H1 (cell line): Measurements from ENCODE around the gene THEMIS. TPM values are rescaled to one million over a fixed set of nuclear protein-coding genes. Genes with fewer than 3 reads are reported as not detected.

Experiments
- CTCF ChIA-PET: fragments of 300-600 bp; sonication (Branson Sonifier 250); formaldehyde crosslinking; loops from one replicate; lab custom pipeline; 2021; ENCODE audit not compliant: partially characterized antibody; lab: Charles Lee
- POLR2A ChIA-PET: fragments of 300-600 bp; sonication (Branson Sonifier 250); formaldehyde crosslinking; loops from one replicate; lab custom pipeline; 2021; ENCODE audit warnings: inconsistent platforms; ENCODE audit not compliant: partially characterized antibody; lab: Charles Lee
- DNase-seq, 2 experiments: peaks; one replicate each; pipeline versions ENCODE4 v3.0.0 to v3.0.0-alpha.2; 2010 to 2022; ENCODE audit warnings: low spot score in 2 of 2, low read depth in 1 of 2, mixed read lengths in 1 of 2
- FAIRE-seq: peaks from 2 replicates; lab custom pipeline; 2011; peaks lifted over from hg19 to GRCh38; lab: Jason Lieb, UNC
- H2AFZ ChIP-seq: 2 replicates; pipeline ENCODE4 v1.8.1; 2012; ENCODE audit warnings: low read length, inconsistent platforms
- H2AK5ac ChIP-seq: 2 replicates; pipeline ENCODE4 v1.6.1; 2013; ENCODE audit warnings: low read depth, low read length
- H2BK120ac ChIP-seq: replicated peaks from 2 replicates; pipeline ENCODE3; 2013; ENCODE audit warnings: low read depth, low read length, inconsistent platforms
- H2BK12ac ChIP-seq: 2 replicates; pipeline ENCODE4 v1.6.1; 2013; ENCODE audit warnings: low read depth, low read length
- H2BK15ac ChIP-seq: 2 replicates; pipeline ENCODE4 v1.6.1; 2013; ENCODE audit warnings: low read length
- H2BK20ac ChIP-seq: 2 replicates; pipeline ENCODE4 v1.6.1; 2013; ENCODE audit warnings: low read length
- H2BK5ac ChIP-seq: 2 replicates; pipeline ENCODE4 v1.6.1; 2013; ENCODE audit warnings: low read depth, low read length
- H3K14ac ChIP-seq: 2 replicates; pipeline ENCODE4 v1.6.1; 2013; ENCODE audit warnings: inconsistent platforms; ENCODE audit not compliant: insufficient read length
- H3K18ac ChIP-seq: 2 replicates; pipeline ENCODE4 v1.6.1; 2013; ENCODE audit warnings: low read length; ENCODE audit errors: extremely low read depth
- H3K23ac ChIP-seq: 2 replicates; pipeline ENCODE4 v1.6.1; 2013; ENCODE audit warnings: inconsistent platforms; ENCODE audit not compliant: insufficient read length
- H3K23me2 ChIP-seq: 2 replicates; pipeline ENCODE4 v1.6.1; 2013; ENCODE audit warnings: low read depth, low read length
- H3K27ac ChIP-seq: 2 replicates; pipeline ENCODE4 v1.6.1; 2011; ENCODE audit warnings: low read depth, low read length, inconsistent platforms
- H3K27me3 ChIP-seq, 4 experiments: replicated peaks in 1 of 4; 1 replicate in 1 of 4; 2 replicates in 3 of 4; pipeline versions ENCODE4 v1.6.1 to v1.8.1; 2011 to 2013; ENCODE audit warnings: low read length in 3 of 4, mild to moderate bottlenecking in 3 of 4, inconsistent platforms in 2 of 4, mixed read lengths in 2 of 4, moderate library complexity in 1 of 4; ENCODE audit not compliant: control insufficient read depth in 3 of 4, insufficient read depth in 3 of 4; ENCODE audit errors: extremely low read depth in 1 of 4
- H3K36me3 ChIP-seq, 4 experiments: 2 replicates each; pipeline versions ENCODE4 v1.6.1 to v1.8.1; 2011 to 2013; ENCODE audit warnings: mild to moderate bottlenecking in 4 of 4, low read length in 3 of 4, moderate library complexity in 2 of 4, control low read depth in 1 of 4, inconsistent platforms in 1 of 4; ENCODE audit not compliant: insufficient read depth in 4 of 4, control insufficient read depth in 2 of 4
- H3K4ac ChIP-seq: replicated peaks from 2 replicates; pipeline ENCODE3; 2013; ENCODE audit warnings: low read length, low read depth, mixed read lengths, inconsistent platforms; ENCODE audit not compliant: insufficient read length
- H3K4me1 ChIP-seq, 4 experiments: replicated peaks in 1 of 4; 1 replicate in 1 of 4; 2 replicates in 3 of 4; pipeline versions ENCODE4 v1.6.1 to v1.8.1; 2011 to 2013; ENCODE audit warnings: low read length in 3 of 4, inconsistent platforms in 2 of 4, mixed read lengths in 1 of 4; ENCODE audit not compliant: insufficient read depth in 4 of 4, control insufficient read depth in 3 of 4
- H3K4me2 ChIP-seq, 2 experiments: 2 replicates each; pipeline versions ENCODE4 v1.6.1 to v1.8.1; 2011 to 2013; ENCODE audit warnings: low read depth in 2 of 2, low read length in 2 of 2, control low read depth in 1 of 2, inconsistent platforms in 1 of 2, mild to moderate bottlenecking in 1 of 2; ENCODE audit not compliant: insufficient read depth in 1 of 2
- H3K4me3 ChIP-seq, 4 experiments: fragments of 200-600, 300-600 bp in 1 of 4; sonication (generic), shearing (Covaris generic), sonication (Bioruptor Twin) in 1 of 4; 2 replicates each; pipeline versions ENCODE4 v1.5.1 to v1.8.1; 2011 to 2016; ENCODE audit warnings: low read length in 4 of 4, low read depth in 3 of 4, control low read depth in 2 of 4, inconsistent platforms in 2 of 4, mild to moderate bottlenecking in 2 of 4, mixed read lengths in 1 of 4, moderate library complexity in 1 of 4; ENCODE audit not compliant: insufficient read depth in 2 of 4; ENCODE audit errors: extremely low read depth in 1 of 4
- H3K56ac ChIP-seq: replicated peaks from 2 replicates; pipeline ENCODE3; 2013; ENCODE audit warnings: low read depth, mild to moderate bottlenecking, mixed read lengths, low read length, inconsistent platforms; ENCODE audit not compliant: insufficient read length
- H3K79me1 ChIP-seq: 2 replicates; pipeline ENCODE4 v1.6.1; 2013; ENCODE audit warnings: low read depth, low read length, control low read depth
- H3K79me2 ChIP-seq, 2 experiments: 2 replicates each; pipeline versions ENCODE4 v1.6.1 to v1.8.1; 2012 to 2013; ENCODE audit warnings: low read length in 2 of 2, mild to moderate bottlenecking in 2 of 2, inconsistent platforms in 1 of 2; ENCODE audit not compliant: insufficient read depth in 2 of 2, control insufficient read depth in 1 of 2
- H3K9ac ChIP-seq, 4 experiments: replicated peaks in 1 of 4; 1 replicate in 1 of 4; 2 replicates in 3 of 4; pipeline versions ENCODE4 v1.6.1 to v1.8.1; 2011 to 2013; ENCODE audit warnings: low read depth in 3 of 4, low read length in 3 of 4, control low read depth in 2 of 4, mild to moderate bottlenecking in 2 of 4, moderate library complexity in 2 of 4, inconsistent platforms in 1 of 4; ENCODE audit errors: extremely low read depth in 1 of 4
- H3K9me3 ChIP-seq, 2 experiments: 2 replicates each; pipeline versions ENCODE4 v1.6.1 to v1.8.1; 2012 to 2013; ENCODE audit warnings: mild to moderate bottlenecking in 2 of 2, moderate library complexity in 2 of 2, control low read depth in 1 of 2, inconsistent platforms in 1 of 2, low read depth in 1 of 2, low read length in 1 of 2, mixed read lengths in 1 of 2; ENCODE audit not compliant: insufficient read depth in 2 of 2
- H4K20me1 ChIP-seq, 2 experiments: replicated peaks in 1 of 2; 2 replicates each; pipeline versions ENCODE3 to v1.8.1; 2011 to 2013; ENCODE audit warnings: inconsistent platforms in 2 of 2, low read length in 2 of 2, mild to moderate bottlenecking in 1 of 2; ENCODE audit not compliant: insufficient read depth in 2 of 2, control insufficient read depth in 1 of 2
- H4K5ac ChIP-seq: 2 replicates; pipeline ENCODE4 v1.6.1; 2013; ENCODE audit warnings: low read length, low read depth, mixed read lengths, inconsistent platforms; ENCODE audit not compliant: insufficient read length
- H4K8ac ChIP-seq: 2 replicates; pipeline ENCODE4 v1.8.0; 2013; ENCODE audit warnings: mild to moderate bottlenecking, moderate library complexity, low read length, inconsistent platforms; ENCODE audit not compliant: insufficient read depth; ENCODE audit errors: extremely low read depth
- H4K91ac ChIP-seq: replicated peaks from 2 replicates; pipeline ENCODE3; 2013; ENCODE audit warnings: low read length, mixed read lengths, inconsistent platforms; ENCODE audit not compliant: insufficient read length
- HDAC2 ChIP-seq, 2 experiments: fragments of 300-600 bp in 1 of 2; sonication (generic) in 1 of 2; IDR thresholded peaks; 2 replicates each; pipeline ENCODE4 v1.6.1; 2011 to 2012; ENCODE audit warnings: low read depth in 2 of 2, low read length in 2 of 2, mild to moderate bottlenecking in 2 of 2, moderate library complexity in 2 of 2, borderline replicate concordance in 1 of 2, inconsistent platforms in 1 of 2
- KDM5A ChIP-seq: fragments of 200-600 bp; IDR thresholded peaks from 2 replicates; pipeline ENCODE4 v1.7.1; 2012; ENCODE audit warnings: mild to moderate bottlenecking, low read length, inconsistent platforms, mixed read lengths
- NRF1 ChIP-seq: IDR thresholded peaks from 2 replicates; pipeline ENCODE4 v1.6.1; 2011; ENCODE audit warnings: mild to moderate bottlenecking, low read depth, low read length, improper control_type of control experiment
- WGBS, 2 experiments: shearing (Covaris generic) in 1 of 2; methylation state at CpG; one replicate each; pipeline versions ENCODE4 v1.1.6 to v1.1.7; 2013 to 2015; ENCODE audit warnings: low lambda C conversion rate in 2 of 2, mixed read lengths in 2 of 2, inconsistent platforms in 1 of 2, low coverage in 1 of 2, missing lambda C conversion rate in 1 of 2; ENCODE audit not compliant: insufficient replicate concordance in 2 of 2, insufficient coverage in 1 of 2, insufficient read length in 1 of 2; ENCODE audit errors: extremely low coverage in 1 of 2, missing lambda C conversion rate in 1 of 2; 5-methylcytosine and 5-hydroxymethylcytosine counted together
- polyA plus RNA-seq, 7 experiments: library from polyadenylated mRNA; depleted of rRNA in 3 of 7; stranded (reverse) in 5 of 7; unstranded in 2 of 7; fragments of >200 nt in 5 of 7; fragments of 200-250 nt in 2 of 7; gene quantifications; 1 replicate in 5 of 7; 2 replicates in 1 of 7; 4 replicates in 1 of 7; pipeline versions ENCODE4 v1.2.1 to v1.2.3, GENCODE V29; 2011 to 2013; ENCODE audit warnings: missing spikeins in 2 of 7, mixed read lengths in 2 of 7
- total RNA-seq: library from RNA; stranded (reverse); fragmentation: NEBNext Ultra II Directional; extraction: Animal tissue kit (Norgen Biotek cat#: 25700); gene quantifications from 2 replicates; pipeline ENCODE4 v1.2.1, GENCODE V29; 2021

The THEMIS gene
- total and polyA plus RNA-seq, 2 of the 8 experiments (the other 6 are each of a cell fraction or from before 2014, with no cell fraction given): not detected

GRCh38 chr6:127864701-127865100, 36.2 kb downstream of the THEMIS start:
- no peaks in the 10 kb centered on the region for H3K79me2 ChIP-seq
- H4K91ac ChIP-seq: no peak overlapping the region

More at GRCh38 chr6:127864701-127865100, 36.2 kb downstream of the THEMIS start:
- H4K20me1 ChIP-seq: no peaks in the 10 kb centered on the region
- 87% methylated on average over 2 of the region's 2 CpGs; no CpG with 5 or more reads in 1 of the 2 experiments for WGBS, 2 experiments
- H4K5ac ChIP-seq: no peak overlapping the region
- no peak overlapping the region for H3K4me2 ChIP-seq
- H3K9me3 ChIP-seq: no peaks in the 10 kb centered on the region
- POLR2A ChIA-PET: interaction anchor here (0.9 kb wide), 1 partner anchor 548 kb away, joined by 3 read pairs; no protein-coding TSS in a partner anchor
- H3K9ac ChIP-seq: no peak overlapping the region
- no peak overlapping the region for H3K18ac ChIP-seq
- H3K14ac ChIP-seq: no peak overlapping the region
- H3K27me3 ChIP-seq: peaks cover 0 to 1% (median 0%) of the 10 kb centered on the region in 4 experiments; a peak in 1 of 7 replicates
- DNase-seq (no peak), FAIRE-seq (no peak)
- no peaks in the 10 kb centered on the region; the same call in 1 of the 2 replicates for H3K23me2 ChIP-seq
- CTCF ChIA-PET: interaction anchor here (0.6 to 4.7 kb wide), 3 partner anchors 9 to 258 kb away, joined by 4 to 27 read pairs (median 4); no protein-coding TSS in a partner anchor
- no peak overlapping the region for H3K4me3 ChIP-seq
- no peaks in the 10 kb centered on the region for H3K79me1 ChIP-seq
- TF ChIP-seq HDAC2 (IDR thresholded peaks at IDR 0.05; ENCODE audit: borderline replicate concordance in 1 of 2, low read depth in 2 of 2, low read length in 2 of 2) (no peak), KDM5A (no peak), NRF1 (no peak)
- no peak overlapping the region for H3K27ac ChIP-seq
- no peak overlapping the region for H3K23ac ChIP-seq
- no peak overlapping the region for H3K56ac ChIP-seq
- no peak overlapping the region for H2BK5ac ChIP-seq
- H3K4ac ChIP-seq: no peak overlapping the region
- no peak overlapping the region for H4K8ac ChIP-seq
- H2AFZ ChIP-seq: no peak overlapping the region
- no peak overlapping the region for H2BK15ac ChIP-seq
- no peaks in the 10 kb centered on the region for H3K36me3 ChIP-seq
- no peak overlapping the region for H2BK12ac ChIP-seq
- H2BK20ac ChIP-seq: no peak overlapping the region
- no peak overlapping the region for H2AK5ac ChIP-seq
- no peak overlapping the region for H2BK120ac ChIP-seq
- H3K4me1 ChIP-seq: no peaks in the 10 kb centered on the region; a peak in 1 of 7 replicates
